Measurements from ENCODE around the gene TMEM132D. TPM values are rescaled to one million over a fixed set of nuclear protein-coding genes. Genes with fewer than 3 reads are reported as not detected.

The TMEM132D gene
- total RNA-seq, 2 experiments from 2014 or later = not detected

GRCh38 chr12:129279771-129280170, 624.1 kb downstream of the TMEM132D start:
- ChIA-PET CTCF (no interaction called here), POLR2A (no interaction called here)
- DNase-seq = no peak
- no peak overlapping the region for H3K27ac Mint-ChIP-seq
- H3K9me3 Mint-ChIP-seq = peaks cover 14% of the 10 kb centered on the region
- H3K36me3 Mint-ChIP-seq = no peaks in the 10 kb centered on the region
- intact Hi-C loops (cut with micrococcal nuclease) = no loop called here
- no peaks in the 10 kb centered on the region for H3K27me3 Mint-ChIP-seq
- no peaks in the 10 kb centered on the region for H3K4me1 Mint-ChIP-seq (ENCODE audit: low read depth)
- H3K4me3 Mint-ChIP-seq = no peak overlapping the region

GRCh38 chr12:129276361-129277060, 627.3 kb downstream of the TMEM132D start:
- H3K27me3 Mint-ChIP-seq = no peaks in the 10 kb centered on the region
- CTCF ChIA-PET = no interaction called here
- no peak overlapping the region for H3K4me3 Mint-ChIP-seq
- no peak overlapping the region for H3K27ac Mint-ChIP-seq
- peaks cover 3% of the 10 kb centered on the region for H3K9me3 Mint-ChIP-seq
- intact Hi-C loops (cut with micrococcal nuclease) = no loop called here
- DNase-seq = no peak
- no peaks in the 10 kb centered on the region for H3K36me3 Mint-ChIP-seq
- POLR2A ChIA-PET = no interaction called here
- H3K4me1 Mint-ChIP-seq (ENCODE audit: low read depth) = no peaks in the 10 kb centered on the region

- intact Hi-C loops (cut with micrococcal nuclease) = no loop called here
- Mint-ChIP-seq H3K4me3 (no peak overlapping the region), H3K4me1 (ENCODE audit: low read depth) (no peaks in the 10 kb centered on the region), H3K27me3 (no peaks in the 10 kb centered on the region), H3K36me3 (no peaks in the 10 kb centered on the region), H3K27ac (no peak overlapping the region), H3K9me3 (peaks cover 26% of the 10 kb centered on the region)
- ChIA-PET CTCF (no interaction called here), POLR2A (no interaction called here)
- no peak for DNase-seq
Measured at GRCh38 chr12:129269756-129270495, 633.9 kb downstream of the TMEM132D start.

- Mint-ChIP-seq H3K27ac (no peak overlapping the region), H3K9me3 (peaks cover 26% of the 10 kb centered on the region), H3K36me3 (no peaks in the 10 kb centered on the region), H3K27me3 (no peaks in the 10 kb centered on the region), H3K4me1 (ENCODE audit: low read depth) (no peaks in the 10 kb centered on the region), H3K4me3 (no peak overlapping the region)
- no peak for DNase-seq
- POLR2A ChIA-PET = no interaction called here
- CTCF ChIA-PET = no interaction called here
- intact Hi-C loops (cut with micrococcal nuclease) = no loop called here
Measured at GRCh38 chr12:129258781-129259318, 645.0 kb downstream of the TMEM132D start.

- CTCF ChIA-PET = no interaction called here
- Mint-ChIP-seq H3K9me3 (peaks cover 21% of the 10 kb centered on the region), H3K36me3 (no peaks in the 10 kb centered on the region), H3K27me3 (no peaks in the 10 kb centered on the region), H3K4me1 (ENCODE audit: low read depth) (no peaks in the 10 kb centered on the region), H3K4me3 (no peak overlapping the region), H3K27ac (no peak overlapping the region)
- no peak for DNase-seq
- intact Hi-C loops (cut with micrococcal nuclease) = no loop called here
- POLR2A ChIA-PET = no interaction called here
Measured at GRCh38 chr12:129257524-129257923, 646.3 kb downstream of the TMEM132D start.

- DNase-seq = no peak
- Mint-ChIP-seq H3K36me3 (no peaks in the 10 kb centered on the region), H3K9me3 (peaks cover 21% of the 10 kb centered on the region), H3K4me1 (ENCODE audit: low read depth) (no peaks in the 10 kb centered on the region), H3K4me3 (no peak overlapping the region), H3K27ac (no peak overlapping the region), H3K27me3 (no peaks in the 10 kb centered on the region)
- intact Hi-C loops (cut with micrococcal nuclease) = no loop called here
- POLR2A ChIA-PET = no interaction called here
- CTCF ChIA-PET = no interaction called here
Measured at GRCh38 chr12:129246630-129247029, 657.2 kb downstream of the TMEM132D start.

GRCh38 chr12:129245769-129246168, 658.1 kb downstream of the TMEM132D start:
- no peak for DNase-seq
- no peak overlapping the region for H3K27ac Mint-ChIP-seq
- intact Hi-C loops (cut with micrococcal nuclease) = no loop called here
- no peaks in the 10 kb centered on the region for H3K27me3 Mint-ChIP-seq
- ChIA-PET POLR2A (no interaction called here), CTCF (no interaction called here)
- no peak overlapping the region for H3K4me3 Mint-ChIP-seq
- H3K9me3 Mint-ChIP-seq = peaks cover 23% of the 10 kb centered on the region
- H3K4me1 Mint-ChIP-seq (ENCODE audit: low read depth) = no peaks in the 10 kb centered on the region
- H3K36me3 Mint-ChIP-seq = no peaks in the 10 kb centered on the region

- intact Hi-C loops (cut with micrococcal nuclease) = no loop called here
- Mint-ChIP-seq H3K4me3 (no peak overlapping the region), H3K9me3 (peaks cover 20% of the 10 kb centered on the region), H3K27me3 (no peaks in the 10 kb centered on the region), H3K36me3 (no peaks in the 10 kb centered on the region), H3K4me1 (ENCODE audit: low read depth) (no peaks in the 10 kb centered on the region), H3K27ac (no peak overlapping the region)
- no peak for DNase-seq
- CTCF ChIA-PET = no interaction called here
- POLR2A ChIA-PET = no interaction called here
Measured at GRCh38 chr12:129241852-129242251, 662.0 kb downstream of the TMEM132D start.

- CTCF ChIA-PET = no interaction called here
- Mint-ChIP-seq H3K36me3 (no peaks in the 10 kb centered on the region), H3K27me3 (no peaks in the 10 kb centered on the region), H3K27ac (no peak overlapping the region), H3K4me1 (ENCODE audit: low read depth) (no peaks in the 10 kb centered on the region), H3K4me3 (no peak overlapping the region), H3K9me3 (peaks cover 14% of the 10 kb centered on the region)
- no peak for DNase-seq
- intact Hi-C loops (cut with micrococcal nuclease) = no loop called here
- POLR2A ChIA-PET = no interaction called here
Measured at GRCh38 chr12:129237881-129238280, 665.9 kb downstream of the TMEM132D start.

GRCh38 chr12:129234209-129234608, 669.6 kb downstream of the TMEM132D start:
- Mint-ChIP-seq H3K27me3 (no peaks in the 10 kb centered on the region), H3K9me3 (peaks cover 7% of the 10 kb centered on the region), H3K36me3 (no peaks in the 10 kb centered on the region), H3K4me3 (no peak overlapping the region), H3K27ac (no peak overlapping the region), H3K4me1 (ENCODE audit: low read depth) (no peaks in the 10 kb centered on the region)
- intact Hi-C loops (cut with micrococcal nuclease) = no loop called here
- DNase-seq = no peak
- POLR2A ChIA-PET = no interaction called here
- CTCF ChIA-PET = no interaction called here

GRCh38 chr12:129231491-129231890, 672.3 kb downstream of the TMEM132D start:
- H3K9me3 Mint-ChIP-seq = no peaks in the 10 kb centered on the region
- H3K27ac Mint-ChIP-seq = no peak overlapping the region
- POLR2A ChIA-PET = no interaction called here
- no peaks in the 10 kb centered on the region for H3K27me3 Mint-ChIP-seq
- no peak overlapping the region for H3K4me3 Mint-ChIP-seq
- H3K4me1 Mint-ChIP-seq (ENCODE audit: low read depth) = no peaks in the 10 kb centered on the region
- DNase-seq = no peak
- H3K36me3 Mint-ChIP-seq = no peaks in the 10 kb centered on the region
- CTCF ChIA-PET = no interaction called here
- intact Hi-C loops (cut with micrococcal nuclease) = no loop called here

GRCh38 chr12:129230995-129231394, 672.8 kb downstream of the TMEM132D start:
- Mint-ChIP-seq H3K27me3 (no peaks in the 10 kb centered on the region), H3K4me1 (ENCODE audit: low read depth) (no peaks in the 10 kb centered on the region), H3K9me3 (no peaks in the 10 kb centered on the region), H3K36me3 (no peaks in the 10 kb centered on the region), H3K4me3 (no peak overlapping the region), H3K27ac (no peak overlapping the region)
- intact Hi-C loops (cut with micrococcal nuclease) = no loop called here
- ChIA-PET POLR2A (no interaction called here), CTCF (no interaction called here)
- no peak for DNase-seq

GRCh38 chr12:129226851-129227250, 677.0 kb downstream of the TMEM132D start:
- Mint-ChIP-seq H3K36me3 (no peaks in the 10 kb centered on the region), H3K27ac (no peak overlapping the region), H3K4me3 (no peak overlapping the region), H3K27me3 (no peaks in the 10 kb centered on the region), H3K4me1 (ENCODE audit: low read depth) (no peaks in the 10 kb centered on the region), H3K9me3 (no peaks in the 10 kb centered on the region)
- intact Hi-C loops (cut with micrococcal nuclease) = no loop called here
- POLR2A ChIA-PET = no interaction called here
- CTCF ChIA-PET = no interaction called here
- DNase-seq = no peak

Data from activated CD4-positive, alpha-beta memory T cell treated with anti-CD3 and anti-CD28 coated beads for 36 hours (primary cell).